Umbilical cord (tissue), 2 donors: Measurements from ENCODE around the gene RPS6KC1. TPM values are rescaled to one million over a fixed set of nuclear protein-coding genes. Genes with fewer than 3 reads are reported as not detected.
"Not testable (repeated sequence)": the region's sequence is repeated elsewhere in the genome, so short reads cannot be mapped to it uniquely, and the experiment has no call there.

Experiments used
- DNase-seq: peaks from one replicate; pipeline ENCODE4 v3.0.0-alpha.2; 2015; ENCODE audit warnings: low spot score
- total RNA-seq: library from RNA; depleted of rRNA; stranded (reverse); fragments of >200 nt; gene quantifications from one replicate; pipeline ENCODE4 v1.2.3, GENCODE V29; 2014; ENCODE audit warnings: low replicate concordance; ENCODE audit not compliant: insufficient read depth

RPS6KC1 gene, protein sequence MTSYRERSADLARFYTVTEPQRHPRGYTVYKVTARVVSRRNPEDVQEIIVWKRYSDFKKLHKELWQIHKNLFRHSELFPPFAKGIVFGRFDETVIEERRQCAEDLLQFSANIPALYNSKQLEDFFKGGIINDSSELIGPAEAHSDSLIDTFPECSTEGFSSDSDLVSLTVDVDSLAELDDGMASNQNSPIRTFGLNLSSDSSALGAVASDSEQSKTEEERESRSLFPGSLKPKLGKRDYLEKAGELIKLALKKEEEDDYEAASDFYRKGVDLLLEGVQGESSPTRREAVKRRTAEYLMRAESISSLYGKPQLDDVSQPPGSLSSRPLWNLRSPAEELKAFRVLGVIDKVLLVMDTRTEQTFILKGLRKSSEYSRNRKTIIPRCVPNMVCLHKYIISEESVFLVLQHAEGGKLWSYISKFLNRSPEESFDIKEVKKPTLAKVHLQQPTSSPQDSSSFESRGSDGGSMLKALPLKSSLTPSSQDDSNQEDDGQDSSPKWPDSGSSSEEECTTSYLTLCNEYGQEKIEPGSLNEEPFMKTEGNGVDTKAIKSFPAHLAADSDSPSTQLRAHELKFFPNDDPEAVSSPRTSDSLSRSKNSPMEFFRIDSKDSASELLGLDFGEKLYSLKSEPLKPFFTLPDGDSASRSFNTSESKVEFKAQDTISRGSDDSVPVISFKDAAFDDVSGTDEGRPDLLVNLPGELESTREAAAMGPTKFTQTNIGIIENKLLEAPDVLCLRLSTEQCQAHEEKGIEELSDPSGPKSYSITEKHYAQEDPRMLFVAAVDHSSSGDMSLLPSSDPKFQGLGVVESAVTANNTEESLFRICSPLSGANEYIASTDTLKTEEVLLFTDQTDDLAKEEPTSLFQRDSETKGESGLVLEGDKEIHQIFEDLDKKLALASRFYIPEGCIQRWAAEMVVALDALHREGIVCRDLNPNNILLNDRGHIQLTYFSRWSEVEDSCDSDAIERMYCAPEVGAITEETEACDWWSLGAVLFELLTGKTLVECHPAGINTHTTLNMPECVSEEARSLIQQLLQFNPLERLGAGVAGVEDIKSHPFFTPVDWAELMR
- total RNA-seq: 45.5 TPM

DNA sequence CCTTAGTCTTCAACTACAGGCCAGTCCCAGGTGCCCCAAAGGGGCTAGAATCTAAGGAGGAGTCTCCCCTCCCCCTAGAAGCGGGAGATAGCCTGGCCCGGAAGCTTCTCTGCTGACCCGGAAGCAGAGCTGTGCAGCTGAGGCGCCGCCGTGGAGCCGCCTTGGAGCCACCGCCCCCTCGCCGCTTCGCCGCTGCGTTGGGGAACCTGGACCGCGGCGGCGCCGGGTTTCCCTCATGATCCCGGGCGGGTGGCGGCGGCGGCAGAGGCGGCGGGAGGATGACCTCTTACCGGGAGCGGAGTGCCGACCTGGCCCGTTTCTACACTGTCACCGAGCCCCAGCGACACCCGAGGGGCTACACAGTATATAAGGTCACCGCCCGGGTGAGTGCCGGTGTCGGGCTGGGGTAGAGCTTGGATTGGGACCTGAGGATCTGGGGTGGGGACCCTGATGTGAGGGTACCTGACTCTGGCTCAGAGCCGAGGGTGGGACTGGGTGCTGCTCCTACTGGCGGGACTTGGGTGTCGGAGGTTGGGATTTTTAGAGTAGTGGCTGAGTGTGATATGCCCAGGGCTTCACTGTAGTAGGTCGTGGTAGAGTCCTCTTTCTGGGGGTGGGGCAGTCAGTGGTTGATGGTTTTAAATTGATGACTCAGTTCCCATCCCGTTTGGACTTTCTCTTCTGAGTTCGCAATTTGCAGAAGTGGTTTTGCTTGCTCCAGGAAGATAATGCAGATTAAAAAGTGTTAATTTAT, at the start of gene RPS6KC1:
Gene RPS6KC1 (plus strand): TSS at position 115 of the 754 bp plus-strand sequence. CDS start 164 bp downstream, at position 279.
- peak; percentile 89 for DNase-seq

DNA sequence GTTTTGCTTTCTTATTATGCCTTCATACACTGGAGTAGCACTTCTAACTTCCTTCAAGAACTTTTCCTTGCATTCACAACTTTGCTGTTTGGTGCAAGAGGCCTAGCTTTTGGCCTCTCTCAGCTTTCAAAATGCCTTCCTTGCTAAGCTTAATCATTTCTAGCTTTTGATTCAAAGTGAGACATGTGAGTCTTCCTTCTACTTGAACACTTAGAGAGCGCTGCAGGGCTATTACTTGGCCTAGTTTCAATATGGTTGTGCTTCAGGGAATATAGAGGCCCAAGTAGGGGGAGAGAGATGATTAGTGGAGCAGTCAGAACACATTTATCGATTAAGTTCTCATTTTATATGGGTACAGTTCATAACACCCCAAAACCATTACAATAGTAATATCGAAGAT, 47.8 kb upstream of the RPS6KC1 start:
- DNase-seq: no peak

DNA sequence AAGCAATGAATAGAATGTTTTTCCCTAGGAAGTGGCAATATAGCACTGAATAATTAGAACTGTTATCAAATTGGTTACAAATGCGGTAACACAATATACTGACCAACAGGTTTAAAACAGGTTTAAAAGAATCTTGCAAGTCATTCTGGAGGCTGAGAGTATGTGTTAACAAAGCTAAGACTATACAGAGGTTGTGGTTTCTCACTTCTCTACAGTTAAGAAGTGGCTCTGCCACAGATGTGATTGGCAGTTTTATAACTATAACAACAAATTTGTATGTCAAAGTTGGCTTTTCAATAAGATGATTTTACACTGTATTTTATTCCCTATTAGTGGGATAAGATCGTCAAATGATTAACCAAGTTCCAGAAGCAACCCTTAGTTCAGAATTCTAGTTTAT, 42.5 kb upstream of the RPS6KC1 start:
- DNase-seq: no peak

DNA sequence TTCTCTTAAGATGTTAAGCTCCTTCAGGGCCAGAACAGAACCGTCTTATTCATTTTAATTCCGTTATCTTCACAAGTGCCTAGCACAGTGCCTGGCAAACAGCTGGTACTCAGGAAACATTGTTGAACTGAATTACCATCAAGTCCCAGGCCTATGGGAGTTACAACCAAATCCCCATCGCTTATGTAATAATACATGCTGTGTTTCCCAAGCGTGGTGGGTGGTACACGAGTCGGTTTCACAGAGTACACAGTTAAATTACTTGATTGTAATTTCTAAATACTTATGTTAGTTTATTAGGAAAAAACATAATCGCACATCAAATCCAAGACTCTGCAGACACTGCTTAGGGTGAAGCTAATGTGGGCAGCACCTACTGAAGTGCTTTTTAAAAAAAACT, 36.4 kb upstream of the RPS6KC1 start:
- peak; percentile 3 for DNase-seq

DNA sequence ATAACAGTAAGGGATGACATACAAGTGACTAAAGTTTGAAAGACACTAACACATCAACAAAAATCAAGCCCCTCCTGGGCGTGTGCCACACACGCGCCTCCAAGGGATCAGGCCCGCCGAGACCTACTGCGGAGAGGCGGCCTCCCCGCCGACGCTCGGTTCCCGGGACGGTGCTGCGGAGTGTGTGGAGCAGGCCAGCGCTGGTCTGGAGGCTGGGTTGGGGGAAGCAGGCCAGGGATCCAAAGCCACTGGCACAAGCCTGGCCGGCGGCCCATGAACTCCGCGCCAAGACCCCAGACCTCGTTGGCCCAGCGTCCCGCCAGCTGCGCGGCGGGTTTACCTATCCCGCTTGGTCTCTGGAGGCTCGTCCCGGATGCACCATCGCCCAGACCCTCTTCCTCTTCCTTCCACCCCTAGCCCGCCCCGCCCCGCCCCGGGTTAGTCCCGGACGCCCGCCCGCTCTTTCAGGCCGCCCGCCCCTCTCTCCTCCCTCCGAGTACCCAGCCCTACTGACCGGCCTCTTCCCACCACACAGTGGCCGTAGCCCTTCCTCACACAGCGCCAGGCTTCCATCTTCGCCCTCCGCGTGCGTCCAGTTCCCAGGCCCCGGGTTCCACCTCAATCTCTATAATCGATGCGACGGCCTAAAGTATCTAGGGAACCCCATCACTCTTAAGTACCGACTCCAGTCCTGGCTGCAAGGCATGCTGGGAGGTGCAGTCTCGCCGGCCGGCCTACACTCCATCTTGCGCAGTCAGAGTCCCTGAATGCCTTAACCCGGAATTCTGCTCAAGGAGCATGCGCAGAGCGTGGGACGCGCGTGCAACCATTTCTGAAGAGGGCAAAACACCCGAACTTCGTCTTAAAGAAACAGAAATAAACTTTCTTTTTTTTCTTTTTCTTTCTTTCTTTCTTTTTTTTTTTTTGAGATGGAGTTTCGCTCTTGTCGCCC, 35.7 kb upstream of the RPS6KC1 start, which contains the start of gene ANGEL2:
Gene ANGEL2 (minus strand): TSS at position 769 of the 952 bp plus-strand sequence. CDS start 196 bp downstream, at position 573.
- DNase-seq: peak; percentile 99

DNA sequence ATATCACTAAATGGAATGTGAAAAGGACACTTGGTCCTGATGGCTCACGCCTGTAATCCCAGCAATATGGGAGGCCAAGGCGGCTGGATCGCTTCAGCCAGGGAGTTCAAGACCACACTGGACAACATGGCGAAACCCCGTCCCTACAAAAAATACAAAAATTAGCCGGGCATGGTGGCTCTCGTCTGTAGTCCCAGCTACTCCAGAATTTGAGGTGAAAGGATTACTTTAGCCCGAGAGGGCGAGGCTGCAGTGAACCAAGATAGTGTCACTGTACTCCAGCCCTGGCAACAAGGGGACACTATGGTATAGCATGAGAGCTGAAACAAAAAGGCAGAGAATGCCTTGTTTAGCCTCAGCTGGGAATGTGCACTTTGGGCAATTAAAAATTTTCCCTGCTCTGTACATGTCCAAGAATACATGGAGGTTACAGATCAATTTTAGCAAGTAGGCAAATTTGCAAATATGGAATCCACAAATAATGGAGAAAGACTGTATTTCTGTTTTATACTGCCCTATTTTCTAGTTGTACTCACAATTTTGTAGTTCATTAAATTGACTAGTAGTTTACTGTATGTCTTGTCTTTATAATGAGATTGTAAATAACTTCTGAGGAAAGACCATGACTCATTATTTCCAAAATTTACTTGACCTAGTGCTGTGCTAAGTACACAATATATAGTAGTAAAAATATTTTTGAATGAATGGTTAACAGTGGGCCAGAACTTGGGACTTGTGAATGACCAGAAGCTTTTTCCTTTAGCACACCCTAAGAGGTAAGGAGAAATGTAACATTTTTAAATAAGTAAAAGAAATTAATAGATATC, 33.4 kb upstream of the RPS6KC1 start:
- DNase-seq: no peak

DNA sequence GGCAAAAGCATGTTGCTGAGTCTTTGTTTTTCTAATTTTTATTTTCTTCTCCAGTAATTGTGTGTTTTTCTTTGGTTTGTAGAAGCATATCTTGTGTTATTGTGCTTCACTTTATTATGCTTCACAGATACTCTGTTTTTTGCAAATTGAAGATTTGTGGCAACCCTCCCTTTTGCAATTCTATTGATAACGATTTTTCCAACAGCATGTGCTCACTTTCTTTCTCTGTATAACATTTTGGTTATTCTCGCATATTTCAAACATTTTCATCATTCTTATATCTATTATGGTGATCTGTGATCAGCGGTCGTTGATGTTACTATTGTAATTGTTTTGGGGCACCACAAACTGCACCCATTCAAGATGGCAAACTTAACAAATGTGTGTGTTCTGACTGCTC, 31.6 kb upstream of the RPS6KC1 start:
- DNase-seq: no peak

DNA sequence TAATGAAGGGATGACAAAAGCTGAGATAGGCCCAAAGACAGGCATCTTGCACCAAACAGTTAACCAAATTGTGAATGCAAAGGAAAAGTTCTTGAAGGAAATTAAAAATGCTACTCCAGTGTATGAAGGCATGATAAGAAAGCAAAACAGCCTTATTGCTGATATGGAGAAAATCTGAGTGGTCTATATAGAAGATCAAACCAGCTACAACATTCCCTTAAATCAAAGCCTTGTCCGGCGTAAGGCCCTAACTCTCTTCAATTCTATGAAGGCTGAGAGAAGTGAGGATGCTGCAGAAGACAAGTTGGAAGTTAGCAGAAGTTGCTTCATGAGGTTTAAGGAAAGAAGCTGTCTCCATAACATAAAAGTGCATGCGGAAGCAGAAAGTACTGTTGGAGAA, 31.0 kb upstream of the RPS6KC1 start:
- no peak for DNase-seq

DNA sequence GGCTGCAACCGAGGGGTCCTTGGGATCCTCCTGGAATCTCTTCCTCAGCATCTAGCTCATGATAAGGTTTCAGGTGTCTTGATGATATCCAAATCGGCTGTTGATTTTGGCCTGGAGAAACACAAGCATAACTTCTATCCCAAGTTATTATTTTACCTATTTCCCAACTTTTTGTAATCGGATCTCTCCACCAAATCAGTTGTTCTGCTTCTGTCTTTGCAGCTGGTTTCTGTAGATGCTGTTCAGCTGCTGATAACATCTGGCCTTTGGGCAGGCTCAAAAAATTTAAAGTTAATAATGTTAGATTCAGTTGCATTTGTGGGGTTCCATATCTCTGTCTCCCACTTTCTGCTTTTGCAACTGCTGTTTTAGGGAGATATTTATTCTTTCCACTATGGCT, 24.0 kb upstream of the RPS6KC1 start:
- not testable (repeated sequence) for DNase-seq

DNA sequence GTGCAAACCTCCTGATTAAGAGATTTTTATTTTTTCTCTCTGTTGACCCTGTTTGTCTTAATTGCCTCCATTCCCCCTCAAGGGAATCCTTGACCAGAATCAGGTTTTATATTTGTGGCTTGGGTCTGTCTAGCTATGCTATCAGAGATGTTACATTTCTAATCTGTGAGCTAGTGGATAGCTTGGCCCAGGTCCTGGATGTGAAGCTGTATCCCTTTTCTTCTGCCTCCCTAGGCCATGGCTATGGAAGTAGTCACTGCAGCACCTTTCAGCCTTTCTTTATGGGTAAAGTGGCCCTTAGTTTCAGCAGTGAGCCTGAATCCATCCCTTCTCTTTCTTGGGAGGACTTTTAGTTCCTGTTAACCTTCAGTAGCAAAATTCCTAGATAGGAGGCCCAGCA, 18.4 kb upstream of the RPS6KC1 start:
- no peak for DNase-seq

DNA sequence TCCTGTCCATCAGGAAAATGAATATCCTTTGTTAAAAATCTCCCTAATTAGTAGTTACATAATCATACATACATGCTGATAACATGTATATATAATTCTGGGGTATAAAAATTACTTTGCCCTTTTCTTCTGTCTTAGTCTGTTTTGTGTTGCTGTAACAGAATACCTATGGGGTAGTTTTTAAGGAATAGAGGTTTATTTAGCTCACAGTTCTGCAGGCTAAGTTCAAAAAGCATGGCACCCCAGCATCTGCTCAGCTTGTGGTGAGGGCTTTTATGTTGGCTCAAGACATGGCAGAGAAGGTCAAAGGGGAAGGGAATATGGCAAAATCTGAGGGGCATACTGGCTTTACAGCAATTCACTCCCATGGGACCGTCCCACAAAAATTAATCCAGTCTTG, 16.3 kb upstream of the RPS6KC1 start:
- no peak for DNase-seq

DNA sequence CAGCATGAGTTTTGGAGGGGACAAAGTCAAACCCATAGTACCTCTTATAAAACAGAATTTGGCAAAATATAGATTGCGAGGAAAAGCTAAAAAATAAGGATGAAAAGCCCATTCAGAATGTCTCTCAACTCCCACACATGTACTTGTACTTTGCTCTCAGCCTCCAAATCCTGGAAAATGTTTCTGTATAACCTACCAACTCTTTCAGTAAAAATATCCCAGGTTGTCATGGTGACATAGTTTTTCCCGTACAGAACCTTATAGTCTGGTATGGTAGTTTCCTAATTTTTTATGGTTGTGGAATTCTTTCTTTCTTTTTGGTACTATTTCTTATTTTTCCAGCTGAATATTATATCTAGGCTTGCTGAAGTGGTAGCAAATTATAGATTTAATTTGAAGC, 15.5 kb upstream of the RPS6KC1 start:
- no peak for DNase-seq

DNA sequence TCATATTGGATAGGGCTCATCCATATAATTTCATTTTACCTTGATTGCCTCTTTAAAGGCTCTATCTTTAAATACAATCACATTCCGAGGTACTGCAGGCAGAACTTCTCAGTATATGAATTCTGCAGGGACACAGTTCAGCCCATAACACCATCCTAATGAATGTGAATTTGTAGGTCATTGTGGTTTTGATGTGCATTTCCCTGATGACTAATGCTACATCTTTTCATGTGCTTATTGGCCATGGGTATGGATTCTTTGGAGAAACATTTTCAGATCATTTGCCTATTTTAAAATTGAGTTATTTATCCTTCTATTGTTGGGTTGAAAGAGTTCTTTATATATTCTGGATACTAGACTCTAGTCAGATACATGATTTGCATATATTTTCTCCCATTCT, 9.6 kb upstream of the RPS6KC1 start:
- no peak for DNase-seq

DNA sequence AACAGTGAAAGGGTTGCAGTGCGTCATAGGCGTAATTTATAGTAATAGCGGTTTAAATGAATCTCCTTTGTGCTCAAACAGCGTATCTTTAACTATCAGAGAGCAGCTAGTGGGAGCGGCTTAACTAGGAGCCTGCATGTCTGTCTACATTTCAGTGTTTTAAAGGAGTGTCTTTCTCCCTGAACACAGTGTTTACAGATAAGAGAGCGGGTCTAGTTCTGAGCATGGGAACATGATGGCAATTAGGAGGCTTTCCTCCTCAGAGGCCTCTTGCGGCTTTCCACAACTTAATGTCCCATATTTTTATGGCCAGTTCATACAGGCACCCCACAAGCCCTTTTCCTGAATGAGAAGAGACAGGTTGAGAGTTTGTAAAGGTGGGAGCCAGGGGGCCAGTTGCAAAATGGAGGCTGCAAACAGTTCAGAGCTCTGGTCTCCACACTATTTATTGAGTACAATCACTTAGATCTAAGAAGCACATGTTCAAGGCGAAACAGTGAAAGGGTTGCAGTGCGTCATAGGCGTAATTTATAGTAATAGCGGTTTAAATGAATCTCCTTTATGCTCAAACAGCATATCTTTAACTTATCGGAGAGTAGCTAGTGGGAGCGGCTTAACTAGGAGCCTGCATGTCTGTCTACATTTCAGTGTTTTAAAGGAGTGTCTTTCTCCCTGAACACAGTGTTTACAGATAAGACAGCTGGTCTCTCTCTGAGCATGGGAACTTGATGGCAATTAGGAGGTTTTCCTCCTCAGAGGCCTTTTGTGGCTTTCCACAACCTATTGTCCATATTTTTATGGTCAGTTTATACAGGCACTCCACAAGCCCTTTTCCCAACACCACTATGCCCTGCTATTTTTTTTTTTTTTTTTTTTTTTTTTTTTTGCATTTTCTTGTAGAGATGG, 5.5 kb upstream of the RPS6KC1 start:
- peak; percentile 47 for DNase-seq

DNA sequence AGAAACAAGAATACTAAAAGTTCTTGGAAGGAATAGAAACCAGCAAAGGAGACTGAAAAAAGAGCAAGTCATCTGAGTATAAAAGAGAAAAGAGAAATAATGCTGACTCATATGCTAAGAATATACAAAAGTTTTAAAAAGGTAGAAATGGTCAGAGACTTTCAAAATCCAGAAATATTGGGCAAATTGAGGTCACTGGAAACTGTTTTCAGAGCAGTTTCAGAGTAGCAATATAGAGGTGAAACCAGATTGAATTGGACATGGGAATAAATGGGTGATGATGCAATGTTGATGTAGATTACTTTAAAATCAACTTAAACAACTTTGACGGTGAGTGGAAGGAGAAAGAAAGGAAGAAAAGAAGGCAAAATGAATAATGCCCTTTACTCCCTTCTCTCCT, 1.8 kb upstream of the RPS6KC1 start:
- no peak for DNase-seq

DNA sequence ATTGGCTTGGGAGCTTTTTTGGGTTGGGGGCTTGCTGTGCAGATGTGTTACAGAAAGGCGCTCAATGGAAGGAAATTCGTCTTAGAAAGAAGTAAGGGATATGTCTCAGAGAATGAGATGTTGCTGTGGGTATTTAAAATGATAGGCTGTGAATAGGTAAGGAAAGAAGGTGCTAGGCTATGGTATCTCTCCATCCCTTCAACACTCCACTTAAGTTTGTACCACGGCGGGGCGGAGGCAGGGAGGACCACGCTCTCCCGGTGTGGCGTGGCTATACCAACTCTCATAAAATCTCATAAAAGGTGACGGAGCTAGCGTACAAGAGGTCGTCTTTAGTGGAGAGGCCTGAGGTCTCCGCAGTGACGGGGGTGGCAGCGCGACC, 305 bp upstream of the RPS6KC1 start:
- DNase-seq: no peak

DNA sequence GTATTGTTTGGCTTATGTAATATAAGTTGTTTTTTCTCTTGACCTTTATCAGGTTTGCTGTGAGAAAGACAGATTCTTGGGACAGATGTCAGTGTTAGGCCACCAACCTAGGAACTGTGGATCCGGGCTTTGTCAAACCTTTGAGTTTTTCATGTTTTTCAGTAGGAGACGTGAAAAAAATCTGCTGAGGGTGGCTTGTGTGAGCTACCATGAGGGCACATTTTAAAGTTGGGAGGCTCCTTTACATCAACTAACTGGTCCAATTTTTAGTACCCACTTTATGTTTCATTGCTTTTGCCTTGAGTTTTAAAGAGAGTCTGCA, 801 bp downstream of the RPS6KC1 start:
- DNase-seq: no peak

DNA sequence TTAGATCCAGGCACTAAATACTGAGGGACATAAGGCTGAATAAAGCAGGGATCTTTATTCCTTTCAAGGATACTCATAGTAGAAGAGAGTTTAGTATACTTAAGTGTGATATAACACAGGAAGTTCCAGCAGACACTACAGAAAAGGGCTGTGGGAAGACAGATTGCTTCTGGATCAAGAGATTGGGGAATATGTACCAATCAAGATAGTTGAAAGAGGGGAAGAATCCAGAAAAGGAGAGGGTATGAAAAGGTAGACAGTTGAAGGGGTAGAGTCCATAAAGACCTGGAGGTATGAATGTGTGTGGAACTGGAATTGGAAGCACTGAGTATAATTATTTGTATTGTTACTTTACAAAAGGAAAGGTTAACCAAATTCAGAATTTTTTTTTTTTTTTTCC, 2.4 kb downstream of the RPS6KC1 start:
- DNase-seq: peak; percentile 14
